IgD-negative memory B cell (primary cell): ENCODE data around the gene HSPB1. TPM values are rescaled to one million over a fixed set of nuclear protein-coding genes. Genes with fewer than 3 reads are reported as not detected.
"Not testable (repeated sequence)": the region's sequence is repeated elsewhere in the genome, so short reads cannot be mapped to it uniquely, and the experiment has no call there.

Experiments
- H3K27ac Mint-ChIP-seq, 3 donors: one replicate each; pipeline ENCODE4 v1.8.0; 2020 to 2022; ENCODE audit warnings: mild to moderate bottlenecking in 3 of 3, mixed read lengths in 3 of 3, moderate library complexity in 1 of 3
- H3K27me3 Mint-ChIP-seq: one replicate; pipeline ENCODE4 v1.8.0; 2021; ENCODE audit warnings: mixed read lengths
- H3K36me3 Mint-ChIP-seq: one replicate; pipeline ENCODE4 v1.8.0; 2020; ENCODE audit warnings: mild to moderate bottlenecking, mixed read lengths
- H3K4me1 Mint-ChIP-seq, 3 donors: one replicate each; pipeline ENCODE4 v1.8.0; 2020 to 2022; ENCODE audit warnings: mixed read lengths in 3 of 3, mild to moderate bottlenecking in 1 of 3
- H3K4me3 Mint-ChIP-seq, 4 donors: one replicate each; pipeline ENCODE4 v1.8.0; 2020 to 2022; ENCODE audit warnings: mild to moderate bottlenecking in 4 of 4, mixed read lengths in 4 of 4, moderate library complexity in 3 of 4
- H3K9me3 Mint-ChIP-seq, 3 donors: one replicate each; pipeline ENCODE4 v1.8.0; 2020 to 2021; ENCODE audit warnings: mixed read lengths in 3 of 3, mild to moderate bottlenecking in 1 of 3
- polyA plus RNA-seq: library from polyadenylated mRNA; unstranded; fragments of 300-500 nt; fragmentation: Illumina TruSeq; gene quantifications from one replicate; pipeline ENCODE4 v1.2.3, GENCODE V29; 2021

The HSPB1 gene
- polyA plus RNA-seq, 1 donor from 2014 or later: 76.4 TPM

- not testable (repeated sequence) for H3K4me1 Mint-ChIP-seq, H3K36me3 Mint-ChIP-seq, H3K27ac Mint-ChIP-seq, H3K4me3 Mint-ChIP-seq, H3K27me3 Mint-ChIP-seq, H3K9me3 Mint-ChIP-seq
These were observed 11.6 kb upstream of the HSPB1 start for GRCh38 chr7:76290847-76291350.

GRCh38 chr7:76291351-76292212 lies 10.9 kb upstream of the HSPB1 start:
- Mint-ChIP-seq H3K9me3 (no peaks in the 10 kb centered on the region), H3K27me3 (peaks cover 5% of the 10 kb centered on the region), H3K36me3 (no peaks in the 10 kb centered on the region), H3K4me3 (no peak overlapping the region), H3K4me1 (peaks cover 0 to 7% (median 5%) of the 10 kb centered on the region in 3 donors), H3K27ac (no peak overlapping the region)

GRCh38 chr7:76292213-76292573 lies 10.3 kb upstream of the HSPB1 start:
- Mint-ChIP-seq H3K4me3 (no peak overlapping the region), H3K27me3 (peaks cover 5% of the 10 kb centered on the region), H3K36me3 (no peaks in the 10 kb centered on the region), H3K27ac (no peak overlapping the region), H3K9me3 (no peaks in the 10 kb centered on the region), H3K4me1 (peaks cover 0 to 7% (median 5%) of the 10 kb centered on the region in 3 donors)

DNA sequence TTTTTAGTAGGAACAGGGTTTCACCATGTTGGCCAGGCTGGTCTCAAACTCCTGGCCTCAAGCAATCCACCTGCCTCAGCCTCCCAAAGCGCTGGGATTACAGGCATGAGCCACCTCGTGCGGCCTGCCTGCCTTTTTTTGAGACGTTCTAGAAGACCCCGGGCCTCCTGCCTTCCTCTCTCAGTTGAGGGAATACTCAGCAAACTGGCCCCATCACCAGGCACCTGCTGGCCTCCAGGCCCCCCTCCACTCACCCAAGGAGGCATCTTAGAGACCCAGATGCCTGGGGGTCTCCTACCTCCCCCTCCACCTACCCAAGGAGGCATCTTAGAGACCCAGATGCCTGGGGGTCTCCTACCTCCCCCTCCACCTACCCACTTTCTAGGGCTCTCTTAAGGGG lies 9.6 kb upstream of the HSPB1 start:
- H3K4me1 Mint-ChIP-seq, H3K27ac Mint-ChIP-seq, H3K9me3 Mint-ChIP-seq, H3K36me3 Mint-ChIP-seq, H3K27me3 Mint-ChIP-seq, H3K4me3 Mint-ChIP-seq: not testable (repeated sequence)

GRCh38 chr7:76293407-76293901 lies 9.0 kb upstream of the HSPB1 start:
- H3K36me3 Mint-ChIP-seq: no peaks in the 10 kb centered on the region
- peaks cover 5% of the 10 kb centered on the region for H3K27me3 Mint-ChIP-seq
- H3K9me3 Mint-ChIP-seq: no peaks in the 10 kb centered on the region
- no peak overlapping the region for H3K27ac Mint-ChIP-seq
- H3K4me3 Mint-ChIP-seq: no peak overlapping the region
- H3K4me1 Mint-ChIP-seq: peaks cover 0 to 7% (median 5%) of the 10 kb centered on the region in 3 donors

DNA sequence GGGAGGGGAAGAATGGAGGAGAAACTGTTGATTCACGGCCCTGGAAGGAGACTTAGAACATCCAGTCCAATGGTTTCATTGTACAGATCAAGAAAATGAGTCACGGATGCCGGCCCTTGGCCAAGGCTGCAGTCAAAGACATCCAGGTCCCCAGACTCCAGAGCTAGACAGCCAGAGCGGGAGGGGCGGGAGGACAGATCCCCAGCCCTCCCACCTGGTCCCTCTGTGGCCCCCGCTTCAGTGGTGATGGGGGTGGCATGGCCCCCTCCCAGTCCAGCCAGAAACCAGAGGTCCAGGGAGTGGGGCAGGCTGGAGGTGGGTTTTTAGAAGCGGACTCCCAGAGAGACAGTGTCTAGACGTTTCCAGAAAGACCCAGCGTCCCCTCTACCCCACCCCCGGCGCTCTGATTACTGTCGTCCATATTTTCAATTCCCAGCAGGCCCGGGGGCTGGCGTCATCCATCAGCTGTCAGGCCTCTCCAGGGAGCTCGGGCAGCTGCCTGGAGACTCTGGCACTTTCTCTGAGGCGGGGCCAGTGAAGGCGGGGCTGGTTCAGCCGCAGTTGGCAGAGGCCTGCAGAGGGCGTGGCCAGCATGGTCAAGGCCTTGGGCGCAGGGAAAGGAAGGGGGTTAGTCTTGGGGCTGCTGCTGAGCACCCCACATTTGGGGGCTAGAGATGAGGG lies 8.0 kb upstream of the HSPB1 start:
- Mint-ChIP-seq H3K27ac (no peak overlapping the region), H3K36me3 (no peaks in the 10 kb centered on the region), H3K27me3 (peaks cover 5% of the 10 kb centered on the region)

DNA sequence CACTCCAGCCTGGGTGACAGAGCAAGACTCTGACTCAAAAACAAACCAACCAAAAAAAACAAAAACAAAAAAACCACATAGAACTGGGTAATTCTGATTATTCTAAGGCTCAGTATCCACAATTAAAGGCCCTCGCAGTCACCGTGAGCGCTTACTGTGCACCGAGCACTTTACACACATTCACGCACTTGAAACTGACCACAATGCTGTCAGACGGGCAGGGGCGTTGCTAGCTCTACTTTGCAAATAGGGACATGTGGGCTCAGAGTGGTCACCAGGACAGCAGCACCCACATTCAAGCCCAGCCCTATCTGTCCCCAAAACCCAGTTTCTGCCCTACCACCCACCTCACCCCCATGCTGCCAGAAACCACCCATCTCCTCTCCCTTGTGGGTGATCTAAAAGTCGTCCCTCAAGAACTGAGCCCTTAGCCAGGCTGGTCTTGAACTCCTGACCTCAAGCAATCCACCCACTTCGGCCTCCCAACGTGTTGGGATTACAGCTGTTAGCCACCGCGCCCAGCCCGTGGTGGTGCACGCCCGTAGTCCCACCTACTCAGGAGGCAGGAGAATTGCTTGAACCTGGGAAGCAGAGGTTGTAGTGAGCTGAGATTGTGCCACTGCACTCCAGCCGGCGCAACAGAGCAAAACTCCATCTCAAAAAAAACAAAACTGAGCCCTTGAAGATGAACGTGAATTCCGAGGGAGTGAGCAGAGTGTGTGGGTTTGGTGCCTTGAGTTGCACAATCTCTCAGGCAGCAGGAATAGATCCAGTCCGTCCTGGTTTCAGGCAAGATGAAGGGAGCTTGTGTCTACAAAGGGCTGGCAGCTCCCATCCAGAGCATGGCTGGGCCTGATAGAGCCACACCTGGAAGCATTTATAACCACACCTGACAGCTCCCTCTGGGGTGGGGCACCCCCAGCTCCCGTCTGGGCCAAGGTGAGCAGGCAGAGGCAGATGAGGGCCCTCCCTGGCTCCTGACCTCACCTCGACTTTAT lies 5.4 kb upstream of the HSPB1 start:
- peaks cover 5% of the 10 kb centered on the region for H3K27me3 Mint-ChIP-seq
- no peak overlapping the region for H3K27ac Mint-ChIP-seq
- H3K4me3 Mint-ChIP-seq: peak overlapping the region in 1 of 4 donors; percentile 37

More for the DNA sequence above, 8.0 kb upstream of the HSPB1 start:
- H3K9me3 Mint-ChIP-seq: no peaks in the 10 kb centered on the region
- H3K4me3 Mint-ChIP-seq: peak overlapping the region in 1 of 4 donors; percentile 22
- peaks cover 0 to 7% (median 5%) of the 10 kb centered on the region in 3 donors for H3K4me1 Mint-ChIP-seq

GRCh38 chr7:76300166-76300731 lies 2.2 kb upstream of the HSPB1 start:
- Mint-ChIP-seq H3K27ac (peak overlapping the region in 1 of 3 donors; percentile 25), H3K4me1 (peaks cover 4 to 9% (median 9%) of the 10 kb centered on the region in 3 donors)

More for the DNA sequence above, 5.4 kb upstream of the HSPB1 start:
- H3K4me1 Mint-ChIP-seq: peaks cover 0 to 5% (median 4%) of the 10 kb centered on the region in 3 donors
- no peaks in the 10 kb centered on the region for H3K36me3 Mint-ChIP-seq
- H3K9me3 Mint-ChIP-seq: no peaks in the 10 kb centered on the region

DNA sequence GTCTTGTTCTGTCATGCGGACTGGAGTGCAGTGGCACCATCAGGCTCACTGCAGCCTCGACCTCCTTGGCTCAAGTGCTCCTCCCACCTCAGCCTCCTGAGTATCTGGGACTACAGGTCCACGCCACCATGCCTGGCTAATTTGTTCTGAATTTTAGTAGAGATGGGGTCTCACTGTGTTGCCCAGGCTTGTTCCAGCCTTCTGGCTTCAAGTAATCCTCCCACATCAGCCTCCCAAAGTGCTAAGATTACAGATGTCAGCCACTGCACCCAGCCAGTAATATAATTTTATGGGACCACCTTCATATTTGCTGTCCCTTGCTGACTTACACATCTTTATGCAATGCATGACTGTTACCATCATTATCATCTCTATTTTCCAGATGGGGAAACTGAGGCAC lies 1.5 kb upstream of the HSPB1 start:
- Mint-ChIP-seq H3K4me3 (peak overlapping the region in 1 of 4 donors; percentile 36), H3K4me1 (peaks cover 4 to 9% (median 9%) of the 10 kb centered on the region in 3 donors), H3K27me3 (peaks cover 4% of the 10 kb centered on the region), H3K9me3 (no peaks in the 10 kb centered on the region), H3K36me3 (no peaks in the 10 kb centered on the region), H3K27ac (no peak overlapping the region)

More at GRCh38 chr7:76300166-76300731, 2.2 kb upstream of the HSPB1 start:
- Mint-ChIP-seq H3K9me3 (no peaks in the 10 kb centered on the region), H3K27me3 (peaks cover 8% of the 10 kb centered on the region), H3K36me3 (no peaks in the 10 kb centered on the region), H3K4me3 (peak overlapping the region in 2 of 4 donors; percentile 7 to 59)

DNA sequence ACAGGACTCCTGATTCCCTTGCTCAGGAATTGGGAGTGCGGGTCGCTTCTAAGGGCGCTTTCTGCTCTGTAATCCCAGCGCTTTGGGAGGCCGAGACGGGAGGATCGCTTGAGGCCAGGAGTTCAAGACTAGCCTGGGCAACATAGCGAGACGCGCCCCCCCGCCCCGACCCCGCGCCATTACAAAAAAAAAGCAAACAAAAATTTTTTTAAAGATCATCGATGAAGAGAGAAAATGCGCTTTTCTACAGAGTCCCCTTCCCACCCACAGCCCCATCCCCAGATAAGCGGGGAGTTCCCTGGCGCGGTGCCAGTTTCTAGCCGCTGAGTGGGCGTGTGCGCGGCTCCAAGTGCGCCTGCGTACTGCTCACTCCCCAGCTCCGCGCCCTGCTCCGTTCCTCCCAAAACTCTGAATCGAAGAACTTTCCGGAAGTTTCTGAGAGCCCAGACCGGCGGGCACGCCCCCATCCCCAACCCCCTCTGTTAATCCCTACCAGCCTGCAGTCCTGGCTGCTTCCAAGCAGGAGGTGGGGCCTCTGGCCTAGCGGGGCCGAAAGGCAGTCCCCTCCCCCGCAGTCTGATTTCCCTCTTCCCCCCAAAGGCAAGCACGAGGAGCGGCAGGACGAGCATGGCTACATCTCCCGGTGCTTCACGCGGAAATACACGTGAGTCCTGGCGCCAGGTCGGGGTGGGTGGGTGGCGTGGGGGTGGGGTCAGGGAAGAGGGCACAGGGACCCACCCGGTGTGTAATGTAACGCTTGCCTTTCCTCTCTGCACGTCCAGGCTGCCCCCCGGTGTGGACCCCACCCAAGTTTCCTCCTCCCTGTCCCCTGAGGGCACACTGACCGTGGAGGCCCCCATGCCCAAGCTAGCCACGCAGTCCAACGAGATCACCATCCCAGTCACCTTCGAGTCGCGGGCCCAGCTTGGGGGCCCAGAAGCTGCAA lies 1.0 kb downstream of the HSPB1 start:
- peak overlapping the region; percentile 74 to 89 (median 82) for H3K27ac Mint-ChIP-seq
- no peaks in the 10 kb centered on the region for H3K36me3 Mint-ChIP-seq
- peaks cover 4% of the 10 kb centered on the region for H3K27me3 Mint-ChIP-seq
- H3K9me3 Mint-ChIP-seq: no peaks in the 10 kb centered on the region
- peak overlapping the region; percentile 83 to 97 (median 93) for H3K4me3 Mint-ChIP-seq
- peaks cover 4 to 9% (median 6%) of the 10 kb centered on the region in 3 donors for H3K4me1 Mint-ChIP-seq

GRCh38 chr7:76304888-76305375 lies 2.5 kb downstream of the HSPB1 start:
- no peaks in the 10 kb centered on the region for H3K36me3 Mint-ChIP-seq
- H3K27ac Mint-ChIP-seq: peak overlapping the region in 1 of 3 donors; percentile 82
- H3K9me3 Mint-ChIP-seq: no peaks in the 10 kb centered on the region
- peaks cover 4% of the 10 kb centered on the region for H3K27me3 Mint-ChIP-seq
- peak overlapping the region in 1 of 4 donors; percentile 83 for H3K4me3 Mint-ChIP-seq
- peaks cover 4 to 9% (median 6%) of the 10 kb centered on the region in 3 donors for H3K4me1 Mint-ChIP-seq

DNA sequence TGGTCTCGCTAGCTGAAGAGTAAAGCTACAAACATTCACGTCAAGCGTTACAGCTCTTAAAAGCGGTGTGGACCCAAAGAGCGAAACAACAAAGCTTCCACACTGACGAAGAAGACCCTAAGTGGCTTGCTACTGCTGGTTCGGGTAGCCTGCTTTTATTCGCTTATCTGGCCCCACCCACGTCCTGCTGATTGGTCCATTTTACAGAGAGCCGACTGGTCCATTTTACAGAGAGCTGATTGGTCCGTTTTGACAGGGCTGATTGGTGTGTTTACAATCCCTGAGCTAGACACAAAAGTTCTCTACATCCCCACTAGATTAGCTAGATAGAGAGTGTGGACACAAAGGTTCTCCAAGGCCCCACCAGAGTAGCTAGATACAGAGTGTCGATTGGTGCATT lies 6.4 kb downstream of the HSPB1 start:
- H3K4me1 Mint-ChIP-seq: not testable (repeated sequence)
- peak overlapping the region in 1 of 4 donors; percentile 18 for H3K4me3 Mint-ChIP-seq

More for the DNA sequence above, 6.4 kb downstream of the HSPB1 start:
- not testable (repeated sequence) for H3K9me3 Mint-ChIP-seq, H3K36me3 Mint-ChIP-seq, H3K27me3 Mint-ChIP-seq
- peak overlapping the region in 1 of 3 donors; percentile 35 for H3K27ac Mint-ChIP-seq
